Stimulated activated CD8-positive, alpha-beta memory T cell treated with anti-CD3 and anti-CD28 coated beads, Interleukin-2, amount 100 ng/mL, for 48 hours (primary cell): ENCODE results near the gene MRPS30.
"Not testable (repeated sequence)": the region's sequence is repeated elsewhere in the genome, so short reads cannot be mapped to it uniquely, and the experiment has no call there.

ENCODE experiments used
- DNase-seq, 2 donors: peaks; one replicate each; pipeline ENCODE4 v3.0.0-alpha.2; 2020; ENCODE audit warnings: low read depth in 2 of 2

MRPS30 gene

DNA sequence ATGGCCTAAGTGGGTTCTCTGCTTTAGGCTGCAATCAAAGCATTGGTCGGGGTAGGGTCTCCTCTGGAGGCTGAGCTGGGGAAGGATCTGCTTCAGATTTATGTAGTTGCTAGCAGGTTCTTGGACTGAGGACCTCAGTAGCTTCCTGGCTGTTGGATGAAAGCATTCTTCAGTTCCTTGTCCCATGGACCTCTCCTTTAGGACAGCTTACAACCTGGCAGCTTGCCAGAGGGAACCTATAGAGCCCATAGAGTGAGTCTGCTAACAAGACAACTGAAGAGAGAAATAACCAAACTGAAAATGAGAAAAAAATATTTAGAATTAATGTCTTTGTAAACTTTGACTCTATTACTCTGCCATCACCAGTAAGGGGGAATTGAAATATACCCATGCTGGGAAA, 12.4 kb downstream of the MRPS30 start:
- DNase-seq = no peak

GRCh38 chr5:44824662-44825061, 15.9 kb downstream of the MRPS30 start:
- DNase-seq = not testable (repeated sequence)

- DNase-seq = no peak
Observed at GRCh38 chr5:44827681-44828080, 18.9 kb downstream of the MRPS30 start.

GRCh38 chr5:44828719-44829118, 20.0 kb downstream of the MRPS30 start:
- DNase-seq = no peak

DNA sequence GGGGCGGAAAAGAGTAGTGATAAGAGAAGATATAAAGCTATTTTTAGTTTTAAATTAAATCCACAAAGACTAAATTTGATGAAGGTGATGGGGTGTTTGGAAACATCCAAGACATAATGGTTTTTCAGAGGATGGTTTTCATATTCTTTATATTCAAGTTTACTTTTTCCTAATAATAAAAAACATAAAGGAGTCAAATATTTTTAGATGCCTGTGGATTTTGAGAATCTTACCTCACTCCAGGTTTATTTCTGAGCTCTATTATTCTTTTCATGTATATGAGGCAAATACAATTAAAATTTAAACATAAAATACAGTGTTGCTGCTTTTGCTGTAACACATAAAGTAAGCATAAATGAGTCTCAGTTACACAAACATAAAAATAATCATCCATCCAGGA, 22.2 kb downstream of the MRPS30 start:
- no peak for DNase-seq

DNA sequence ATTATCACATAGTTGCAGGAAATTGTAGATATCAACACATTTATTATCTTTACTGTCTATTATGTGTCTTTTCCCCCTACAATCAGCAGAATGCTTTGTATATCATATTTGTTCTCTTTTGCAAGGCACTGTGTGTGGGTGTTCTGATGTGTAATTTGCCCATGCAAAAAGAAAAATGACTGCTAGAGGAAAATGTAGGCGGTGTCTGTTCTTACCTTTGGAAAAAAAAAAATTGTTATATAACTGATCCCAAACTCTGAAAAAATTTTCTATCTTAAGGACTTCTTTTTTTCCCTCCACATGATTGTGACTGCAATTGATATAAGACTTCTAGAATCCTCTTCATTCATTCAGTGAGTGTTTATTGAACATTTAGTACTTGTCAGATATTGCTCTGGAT, 24.5 kb downstream of the MRPS30 start:
- no peak for DNase-seq

- no peak for DNase-seq
Observed at GRCh38 chr5:44835693-44836092, 26.9 kb downstream of the MRPS30 start.

- DNase-seq = no peak
Observed at GRCh38 chr5:44839018-44839681, 30.4 kb downstream of the MRPS30 start.

DNA sequence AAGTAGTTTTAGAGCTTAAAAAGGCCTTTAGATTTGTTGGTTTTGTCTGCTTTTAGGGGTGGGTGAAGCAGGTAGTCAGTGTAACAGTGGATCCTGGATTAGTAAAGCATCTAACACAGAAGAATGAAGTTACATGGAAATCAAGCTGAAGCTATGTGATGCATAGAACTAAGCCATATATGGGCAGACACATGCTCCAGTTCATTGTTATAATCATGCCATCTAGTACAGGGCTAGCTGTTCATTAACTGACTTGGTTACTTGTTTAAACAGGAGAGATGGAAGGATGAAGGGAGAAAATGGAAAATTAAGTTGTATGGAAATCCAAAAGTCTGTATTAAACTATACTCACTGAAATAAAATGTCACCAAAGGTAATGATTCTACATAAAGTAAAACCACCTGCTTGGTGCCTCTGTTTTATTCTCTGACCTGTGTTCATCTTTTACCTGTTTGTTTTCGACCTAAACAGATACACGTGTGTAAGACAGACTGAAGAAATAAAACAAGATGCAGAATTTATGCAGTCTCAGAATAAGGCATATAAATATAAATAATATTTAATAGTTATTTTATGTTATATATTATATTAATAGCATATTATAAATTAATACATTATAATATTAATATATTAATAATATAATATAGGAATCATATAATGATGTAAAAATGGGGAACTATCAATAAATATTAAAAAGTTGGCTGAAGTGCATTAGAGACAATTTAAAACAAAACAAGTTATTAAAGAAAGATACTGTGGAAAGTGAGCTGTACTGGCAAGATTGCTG, 33.9 kb downstream of the MRPS30 start:
- DNase-seq = no peak

GRCh38 chr5:44844744-44845143, 36.0 kb downstream of the MRPS30 start:
- no peak for DNase-seq

DNA sequence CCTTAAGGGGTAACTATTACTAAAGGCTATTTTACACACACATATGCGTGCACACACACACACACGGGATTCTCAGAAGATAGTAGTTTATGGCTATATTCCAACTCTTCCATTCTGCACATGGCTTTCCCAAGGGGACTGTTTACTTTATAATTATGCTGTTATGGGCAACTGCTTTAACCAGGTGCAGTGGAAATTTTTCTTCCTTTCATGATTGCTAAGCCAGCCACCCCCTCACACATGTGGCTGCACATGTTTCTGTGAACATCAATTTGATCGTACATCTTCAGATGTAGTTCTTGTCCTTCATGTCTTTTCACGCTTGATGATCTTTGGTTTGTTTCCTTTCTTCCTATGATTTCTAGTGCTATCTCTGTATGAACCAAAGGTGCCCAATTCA, 37.0 kb downstream of the MRPS30 start:
- no peak for DNase-seq

DNA sequence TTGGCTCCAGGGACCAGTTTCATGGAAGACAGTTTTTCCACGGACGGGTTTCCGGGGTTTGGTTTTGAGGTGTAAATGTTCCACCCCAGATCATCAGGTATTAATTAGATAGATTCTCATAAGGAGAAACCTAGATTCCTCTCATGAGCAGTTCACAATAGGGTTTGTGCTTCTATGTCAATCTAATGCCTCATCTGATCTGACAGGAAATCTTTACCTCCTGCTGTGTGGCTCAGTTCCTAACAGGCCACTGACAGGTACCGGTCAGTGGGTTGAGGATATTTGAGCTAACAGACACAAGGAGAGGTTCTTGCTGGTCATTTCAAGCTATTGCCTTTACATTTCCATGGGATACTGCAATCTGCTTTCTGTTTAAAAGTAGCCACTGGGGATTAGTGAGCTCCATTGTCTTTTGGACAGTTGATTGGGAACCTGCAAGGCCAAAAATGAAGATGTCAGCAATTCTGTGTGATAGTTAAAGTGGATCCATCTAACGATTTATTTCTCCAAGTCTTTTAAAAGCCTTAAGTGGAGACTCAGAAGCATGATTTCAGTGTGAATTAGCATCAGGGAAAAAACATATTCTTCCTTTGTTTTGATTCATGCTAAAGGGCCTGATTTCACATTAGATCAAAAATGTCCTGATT, 38.6 kb downstream of the MRPS30 start:
- no peak for DNase-seq

GRCh38 chr5:44860267-44860666, 51.5 kb downstream of the MRPS30 start:
- DNase-seq = no peak

- DNase-seq = no peak
Observed at GRCh38 chr5:44862808-44863207, 54.1 kb downstream of the MRPS30 start.
